Muscle layer of duodenum (tissue), 2 donors: ENCODE results near the gene TBX4.

Experiments used
- H3K27ac ChIP-seq: one replicate; pipeline ENCODE4 v1.7.0; 2013; ENCODE audit warnings: mild to moderate bottlenecking, low read length
- H3K27me3 ChIP-seq: one replicate; pipeline ENCODE4 v1.7.0; 2013; ENCODE audit warnings: low read depth, mild to moderate bottlenecking, control low read depth, low read length
- H3K36me3 ChIP-seq, 2 donors: one replicate each; pipeline ENCODE4 v1.7.0; 2013; ENCODE audit warnings: low read length in 2 of 2, control low read depth in 1 of 2, mild to moderate bottlenecking in 1 of 2; ENCODE audit not compliant: insufficient read depth in 2 of 2, control insufficient read depth in 1 of 2
- H3K4me1 ChIP-seq, 2 donors: one replicate each; pipeline ENCODE4 v1.7.0; 2013; ENCODE audit warnings: low read length in 2 of 2, mild to moderate bottlenecking in 2 of 2, control low read depth in 1 of 2, moderate library complexity in 1 of 2; ENCODE audit not compliant: insufficient read depth in 2 of 2, control insufficient read depth in 1 of 2
- H3K4me3 ChIP-seq, 2 donors: one replicate each; pipeline ENCODE4 v1.7.0; 2013; ENCODE audit warnings: low read length in 2 of 2, low read depth in 1 of 2, mild to moderate bottlenecking in 1 of 2
- H3K9me3 ChIP-seq, 2 donors: one replicate each; pipeline ENCODE4 v1.7.0; 2013; ENCODE audit warnings: low read length in 2 of 2, control low read depth in 1 of 2, mild to moderate bottlenecking in 1 of 2; ENCODE audit not compliant: control insufficient read depth in 1 of 2
- donor health status: healthy.

TBX4 gene

GRCh38 chr17:61458421-61459141 is 6.4 kb downstream of the TBX4 start:
- Histone ChIP-seq H3K36me3 (no peaks in the 10 kb centered on the region), H3K9me3 (no peaks in the 10 kb centered on the region), H3K27me3 (peaks cover 85% of the 10 kb centered on the region), H3K27ac (no peak overlapping the region), H3K4me3 (no peak overlapping the region), H3K4me1 (peaks cover 0 to 28% of the 10 kb centered on the region in 2 donors)

GRCh38 chr17:61459142-61459809 is 7.1 kb downstream of the TBX4 start:
- Histone ChIP-seq H3K4me1 (peaks cover 0 to 25% of the 10 kb centered on the region in 2 donors), H3K27me3 (peaks cover 79% of the 10 kb centered on the region), H3K9me3 (no peaks in the 10 kb centered on the region), H3K27ac (no peak overlapping the region), H3K36me3 (no peaks in the 10 kb centered on the region), H3K4me3 (no peak overlapping the region)

- Histone ChIP-seq H3K9me3 (no peaks in the 10 kb centered on the region), H3K27me3 (peaks cover 71% of the 10 kb centered on the region), H3K4me3 (no peak overlapping the region), H3K27ac (no peak overlapping the region), H3K4me1 (peaks cover 0 to 21% of the 10 kb centered on the region in 2 donors), H3K36me3 (no peaks in the 10 kb centered on the region)
Measured at GRCh38 chr17:61459939-61460718, 7.9 kb downstream of the TBX4 start.

GRCh38 chr17:61460796-61461585 is 8.8 kb downstream of the TBX4 start:
- no peaks in the 10 kb centered on the region for H3K9me3 ChIP-seq
- no peaks in the 10 kb centered on the region for H3K36me3 ChIP-seq
- no peak overlapping the region for H3K27ac ChIP-seq
- no peak overlapping the region for H3K4me3 ChIP-seq
- peaks cover 62% of the 10 kb centered on the region for H3K27me3 ChIP-seq
- H3K4me1 ChIP-seq, result peaks cover 0 to 21% of the 10 kb centered on the region in 2 donors

- Histone ChIP-seq H3K27me3 (peaks cover 56% of the 10 kb centered on the region), H3K36me3 (no peaks in the 10 kb centered on the region), H3K27ac (no peak overlapping the region), H3K4me1 (peaks cover 0 to 21% of the 10 kb centered on the region in 2 donors), H3K4me3 (no peak overlapping the region), H3K9me3 (no peaks in the 10 kb centered on the region)
Measured at GRCh38 chr17:61461586-61461966, 9.4 kb downstream of the TBX4 start.

- Histone ChIP-seq H3K27me3 (peaks cover 51% of the 10 kb centered on the region), H3K4me1 (peaks cover 0 to 16% of the 10 kb centered on the region in 2 donors), H3K4me3 (peak overlapping the region in 1 of 2 donors; percentile 45), H3K9me3 (no peaks in the 10 kb centered on the region), H3K27ac (no peak overlapping the region), H3K36me3 (no peaks in the 10 kb centered on the region)
Measured at GRCh38 chr17:61461967-61462718, 9.9 kb downstream of the TBX4 start.

GRCh38 chr17:61462719-61463315 is 10.6 kb downstream of the TBX4 start:
- Histone ChIP-seq H3K4me3 (no peak overlapping the region), H3K27me3 (peaks cover 44% of the 10 kb centered on the region), H3K9me3 (no peaks in the 10 kb centered on the region), H3K36me3 (no peaks in the 10 kb centered on the region), H3K4me1 (peaks cover 0 to 10% of the 10 kb centered on the region in 2 donors), H3K27ac (no peak overlapping the region)

- Histone ChIP-seq H3K4me3 (no peak overlapping the region), H3K36me3 (no peaks in the 10 kb centered on the region), H3K9me3 (no peaks in the 10 kb centered on the region), H3K4me1 (peaks cover 0 to 10% of the 10 kb centered on the region in 2 donors), H3K27me3 (peaks cover 39% of the 10 kb centered on the region), H3K27ac (no peak overlapping the region)
Measured at GRCh38 chr17:61463316-61464129, 11.3 kb downstream of the TBX4 start.

GRCh38 chr17:61464130-61464842 is 12.1 kb downstream of the TBX4 start:
- H3K27ac ChIP-seq, result no peak overlapping the region
- no peak overlapping the region for H3K4me3 ChIP-seq
- H3K36me3 ChIP-seq, result no peaks in the 10 kb centered on the region
- peaks cover 31% of the 10 kb centered on the region for H3K27me3 ChIP-seq
- H3K4me1 ChIP-seq, result peaks cover 0 to 10% of the 10 kb centered on the region in 2 donors
- H3K9me3 ChIP-seq, result no peaks in the 10 kb centered on the region
